Measurements from ENCODE around the gene GFAP.

GFAP gene

GRCh38 chr17:44887016-44887415, 28.3 kb downstream of the GFAP start:
- TF ChIP-seq CTCF (IDR thresholded peaks at IDR 0.05; ENCODE audit: insufficient read depth, low read depth, low read length, missing control alignments), result no peak
- DNase-seq (ENCODE audit: low read depth), result no peak
- no peak overlapping the region for H3K4me3 ChIP-seq (ENCODE audit: low read length)

- DNase-seq (ENCODE audit: low read depth), result no peak
- TF ChIP-seq CTCF (IDR thresholded peaks at IDR 0.05; ENCODE audit: insufficient read depth, low read depth, low read length, missing control alignments), result no peak
- H3K4me3 ChIP-seq (ENCODE audit: low read length), result no peak overlapping the region
Observed at GRCh38 chr17:44884941-44885340, 30.4 kb downstream of the GFAP start.

- no peak overlapping the region for H3K4me3 ChIP-seq (ENCODE audit: low read length)
- no peak for TF ChIP-seq CTCF (IDR thresholded peaks at IDR 0.05; ENCODE audit: insufficient read depth, low read depth, low read length, missing control alignments)
- DNase-seq (ENCODE audit: low read depth), result no peak
Observed at GRCh38 chr17:44881145-44881544, 34.2 kb downstream of the GFAP start.

GRCh38 chr17:44880062-44880461, 35.2 kb downstream of the GFAP start:
- DNase-seq (ENCODE audit: low read depth), result no peak
- H3K4me3 ChIP-seq (ENCODE audit: low read length), result no peak overlapping the region
- TF ChIP-seq CTCF (IDR thresholded peaks at IDR 0.05; ENCODE audit: insufficient read depth, low read depth, low read length, missing control alignments), result no peak

GRCh38 chr17:44879376-44879775, 35.9 kb downstream of the GFAP start:
- no peak for TF ChIP-seq CTCF (IDR thresholded peaks at IDR 0.05; ENCODE audit: insufficient read depth, low read depth, low read length, missing control alignments)
- DNase-seq (ENCODE audit: low read depth), result no peak
- no peak overlapping the region for H3K4me3 ChIP-seq (ENCODE audit: low read length)

GRCh38 chr17:44878627-44879221, 36.6 kb downstream of the GFAP start:
- peak; percentile 65 for TF ChIP-seq CTCF (IDR thresholded peaks at IDR 0.05; ENCODE audit: insufficient read depth, low read depth, low read length, missing control alignments)
- no peak overlapping the region for H3K4me3 ChIP-seq (ENCODE audit: low read length)
- peak; percentile 36 for DNase-seq (ENCODE audit: low read depth)

GRCh38 chr17:44877121-44877520, 38.2 kb downstream of the GFAP start:
- no peak for DNase-seq (ENCODE audit: low read depth)
- no peak for TF ChIP-seq CTCF (IDR thresholded peaks at IDR 0.05; ENCODE audit: insufficient read depth, low read depth, low read length, missing control alignments)
- H3K4me3 ChIP-seq (ENCODE audit: low read length), result no peak overlapping the region

All from epithelial cell of esophagus (primary cell).